C4-2B (cell line): ENCODE measurements around the gene NXPE4.

ENCODE experiments used
- H3K27ac ChIP-seq: fragments of 450-650 bp; 2 replicates; pipeline ENCODE4 v1.5.1; 2017
- ZFX ChIP-seq: fragments of 450-650 bp; IDR thresholded peaks from 2 replicates; pipeline ENCODE4 v1.6.1; 2017
- TF ChIP-seq, protein P1 (sequence below): fragments of 450-650 bp; conservative IDR thresholded peaks from 2 replicates; pipeline ENCODE4 v1.5.1; 2017; ENCODE audit warnings: mild to moderate bottlenecking

NXPE4 gene

DNA sequence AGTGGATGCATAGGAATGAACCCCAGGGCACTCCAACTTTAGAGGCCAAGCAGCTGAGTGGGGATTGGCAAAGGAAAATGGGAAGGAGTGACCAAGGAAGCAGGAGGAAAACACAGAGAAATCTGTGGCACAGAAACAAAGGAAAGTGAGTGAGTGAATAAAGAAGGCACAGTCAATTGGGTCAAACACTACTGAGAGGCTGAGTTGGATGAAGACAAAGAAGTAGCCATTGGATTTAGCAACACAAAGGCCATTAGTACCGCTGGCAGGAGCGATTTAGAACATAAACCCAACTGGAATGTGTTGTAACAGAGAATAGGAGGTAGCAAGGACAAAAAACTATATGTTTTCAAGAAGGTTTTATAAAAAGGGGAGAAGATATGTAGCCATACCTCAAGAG, 29.3 kb downstream of the NXPE4 start:
- TF ChIP-seq ZFX, result no peak
- TF ChIP-seq, protein P1, sequence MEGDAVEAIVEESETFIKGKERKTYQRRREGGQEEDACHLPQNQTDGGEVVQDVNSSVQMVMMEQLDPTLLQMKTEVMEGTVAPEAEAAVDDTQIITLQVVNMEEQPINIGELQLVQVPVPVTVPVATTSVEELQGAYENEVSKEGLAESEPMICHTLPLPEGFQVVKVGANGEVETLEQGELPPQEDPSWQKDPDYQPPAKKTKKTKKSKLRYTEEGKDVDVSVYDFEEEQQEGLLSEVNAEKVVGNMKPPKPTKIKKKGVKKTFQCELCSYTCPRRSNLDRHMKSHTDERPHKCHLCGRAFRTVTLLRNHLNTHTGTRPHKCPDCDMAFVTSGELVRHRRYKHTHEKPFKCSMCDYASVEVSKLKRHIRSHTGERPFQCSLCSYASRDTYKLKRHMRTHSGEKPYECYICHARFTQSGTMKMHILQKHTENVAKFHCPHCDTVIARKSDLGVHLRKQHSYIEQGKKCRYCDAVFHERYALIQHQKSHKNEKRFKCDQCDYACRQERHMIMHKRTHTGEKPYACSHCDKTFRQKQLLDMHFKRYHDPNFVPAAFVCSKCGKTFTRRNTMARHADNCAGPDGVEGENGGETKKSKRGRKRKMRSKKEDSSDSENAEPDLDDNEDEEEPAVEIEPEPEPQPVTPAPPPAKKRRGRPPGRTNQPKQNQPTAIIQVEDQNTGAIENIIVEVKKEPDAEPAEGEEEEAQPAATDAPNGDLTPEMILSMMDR, result no peak
- H3K27ac ChIP-seq, result no peak overlapping the region

DNA sequence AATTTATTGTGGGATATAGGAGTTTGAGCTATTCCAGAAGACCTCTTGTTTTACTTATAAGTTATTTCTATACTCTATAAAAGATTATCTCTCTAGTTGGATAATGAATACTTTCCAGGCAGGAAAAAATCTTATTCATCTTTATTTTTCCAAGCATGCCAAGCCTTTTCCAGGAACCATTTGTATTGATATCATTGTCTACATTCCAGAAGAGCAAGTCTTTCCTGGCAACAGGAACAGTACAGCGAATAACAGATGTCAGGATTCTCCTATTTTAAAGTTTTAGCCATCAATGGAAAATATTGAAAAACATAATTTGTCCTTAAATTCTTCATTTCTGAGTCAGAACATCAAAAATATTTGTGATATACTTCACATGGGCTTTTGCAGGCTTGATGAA, 30.8 kb downstream of the NXPE4 start:
- no peak for TF ChIP-seq ZFX
- TF ChIP-seq, protein P1, result no peak
- H3K27ac ChIP-seq, result no peak overlapping the region

DNA sequence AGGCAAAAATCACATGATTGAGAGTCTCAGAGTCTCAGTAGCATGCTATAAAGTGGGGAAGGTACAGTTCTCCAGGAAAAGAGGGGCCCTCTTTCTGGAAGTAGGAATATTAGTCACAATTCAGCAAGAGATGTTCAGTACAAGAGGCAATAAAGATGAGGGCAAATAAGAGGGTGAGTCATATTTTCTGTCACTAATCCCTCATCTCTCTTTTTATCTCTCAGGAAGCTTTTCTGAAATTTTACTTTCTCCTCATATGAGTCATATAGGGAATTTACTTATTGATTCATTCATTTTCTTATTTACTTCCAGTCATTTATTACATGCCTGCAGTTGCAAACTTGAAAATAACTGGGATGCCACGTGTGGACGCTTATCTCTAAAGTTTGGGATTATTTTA, 32.5 kb downstream of the NXPE4 start:
- H3K27ac ChIP-seq, result no peak overlapping the region
- TF ChIP-seq, protein P1, result no peak
- TF ChIP-seq ZFX, result no peak

DNA sequence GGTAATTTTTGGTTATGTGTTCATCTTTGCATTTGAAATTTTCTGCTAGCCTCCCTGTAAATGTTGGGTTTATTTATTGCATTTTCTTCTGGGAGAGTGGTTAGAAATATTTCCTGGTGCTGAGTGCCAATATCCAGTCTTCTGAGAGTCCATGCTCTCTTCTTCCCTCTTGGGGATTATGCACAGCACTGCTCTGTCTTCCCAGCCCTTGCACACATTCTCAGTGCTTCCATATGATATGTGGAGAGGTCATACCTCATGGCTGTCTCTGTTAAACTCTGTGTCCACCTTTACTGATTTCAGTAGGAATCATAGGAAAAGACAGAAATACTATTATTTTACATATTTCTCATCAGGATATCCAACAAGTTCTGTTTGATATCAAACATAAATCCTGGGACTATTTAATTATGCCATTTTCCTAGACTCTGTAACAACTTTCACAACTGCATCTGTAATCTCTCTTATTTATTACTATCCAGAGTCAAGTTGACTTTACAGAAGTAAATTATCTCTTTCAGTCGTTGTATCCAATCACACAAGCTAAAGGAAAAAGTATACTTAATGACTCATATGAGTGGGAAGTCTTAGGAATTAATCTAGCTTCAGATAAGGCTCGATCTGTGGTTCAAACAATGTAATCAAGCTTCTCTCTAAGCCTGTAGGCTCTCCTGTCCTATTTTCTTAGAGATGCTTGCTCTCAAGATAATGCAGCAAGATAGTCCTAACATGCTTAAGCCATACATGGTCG, 33.2 kb downstream of the NXPE4 start:
- H3K27ac ChIP-seq, result no peak overlapping the region
- TF ChIP-seq, protein P1, result peak; percentile 5; the same call in 1 of the 2 replicates
- TF ChIP-seq ZFX, result no peak

DNA sequence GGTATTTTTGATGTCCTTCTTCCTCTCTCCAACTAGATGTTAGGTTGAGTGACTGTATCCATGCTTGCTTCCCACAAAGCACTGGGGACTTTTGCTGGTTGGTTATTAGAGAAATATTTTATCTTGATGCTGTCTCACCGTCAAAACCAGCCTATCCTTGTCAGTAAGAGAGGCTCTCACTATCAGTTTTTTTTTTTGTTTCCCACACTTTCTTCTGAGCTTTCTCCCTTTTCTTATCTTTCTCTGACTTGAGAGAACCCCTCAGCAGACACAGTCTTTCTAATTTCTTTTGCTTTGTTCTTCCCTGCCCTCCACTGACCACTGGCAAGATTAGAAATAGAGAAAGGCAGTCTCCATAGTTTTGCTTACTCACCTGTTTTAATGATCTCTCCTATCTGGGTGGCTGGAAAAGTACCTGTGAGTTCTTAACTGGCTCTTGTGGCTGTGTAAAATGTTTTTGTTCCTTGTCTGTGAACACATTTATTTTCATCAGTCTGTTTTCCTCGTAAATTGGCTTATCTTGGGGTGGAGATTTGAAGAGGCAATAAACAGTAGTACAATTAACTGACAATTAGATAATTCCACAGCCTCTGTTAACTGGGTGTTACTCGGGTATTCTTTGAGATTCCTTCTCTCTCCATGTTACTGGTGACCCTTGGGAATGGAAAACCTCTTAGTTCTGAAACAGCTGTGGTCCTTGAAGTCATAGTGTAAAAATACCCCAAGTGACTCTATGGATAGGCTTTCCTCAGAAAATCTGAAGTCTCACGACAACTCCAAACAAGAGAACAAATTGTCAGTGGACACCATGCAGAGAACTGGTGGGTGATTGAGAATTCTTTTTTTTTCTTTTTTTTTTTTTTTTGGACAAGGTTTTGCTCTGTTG, 35.9 kb downstream of the NXPE4 start, which contains the start of gene NXPE1:
NXPE1 (minus strand) TSS at position 457 of the 886 bp plus-strand sequence. CDS start 8,680 bp downstream, outside the sequence.
- no peak within 1 kb of the TSS for H3K27ac ChIP-seq
- no peak for TF ChIP-seq ZFX
- TF ChIP-seq, protein P1, result no peak

DNA sequence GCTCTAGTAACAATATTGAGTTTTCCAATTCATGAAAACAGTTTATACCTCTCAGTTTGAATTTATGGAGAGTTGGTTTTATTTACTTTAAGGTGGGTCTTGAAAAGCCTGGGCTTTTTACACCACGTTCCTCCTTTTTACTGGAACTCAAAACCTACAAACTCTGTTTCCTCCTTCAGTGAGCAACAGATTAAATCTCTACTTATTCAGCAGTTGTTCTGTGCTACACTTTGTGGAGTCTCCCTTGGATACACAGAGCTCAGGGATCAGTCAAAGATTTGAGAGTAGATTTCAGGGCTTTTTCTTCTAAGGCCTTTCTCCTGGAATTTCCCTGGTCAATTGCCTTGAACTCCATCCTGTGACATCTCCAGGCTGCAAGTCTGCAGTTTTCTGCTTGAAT, 39.5 kb downstream of the NXPE4 start:
- H3K27ac ChIP-seq, result no peak overlapping the region
- TF ChIP-seq ZFX, result no peak
- TF ChIP-seq, protein P1, result no peak

DNA sequence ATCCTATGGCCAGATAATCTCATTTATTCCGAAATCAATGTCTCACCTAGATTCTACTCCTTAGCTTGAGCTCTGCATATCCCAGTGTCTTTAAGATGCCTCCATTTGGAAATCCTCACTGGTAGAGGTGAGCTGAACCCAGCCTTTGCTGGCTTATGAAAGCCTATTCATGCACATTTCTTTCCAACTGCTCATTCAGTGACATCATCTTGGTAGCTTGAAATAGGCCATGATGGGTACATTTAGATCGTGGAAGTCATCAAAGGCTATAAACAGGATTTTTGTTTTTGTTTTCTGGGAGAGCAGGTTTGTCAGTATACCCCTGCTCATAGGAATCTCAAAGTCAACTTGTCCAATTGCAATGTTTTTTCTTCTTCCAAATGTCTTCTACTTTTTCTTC, 41.9 kb downstream of the NXPE4 start:
- TF ChIP-seq ZFX, result no peak
- TF ChIP-seq, protein P1, result no peak
- no peak overlapping the region for H3K27ac ChIP-seq
